Endometrial microvascular endothelial cells (primary cell): ENCODE data around the gene TRPV2. TPM values are rescaled to one million over a fixed set of nuclear protein-coding genes. Genes with fewer than 3 reads are reported as not detected.
"Not testable (repeated sequence)": the region's sequence is repeated elsewhere in the genome, so short reads cannot be mapped to it uniquely, and the experiment has no call there.

Source experiments
- in situ Hi-C: cut with HindIII; loops from 2 replicates; pipeline ENCODE4 v1.10.0; 2017; ENCODE audit warnings: low sequenced_read_pairs, low pct_unique_long_range_greater_than_20kb; ENCODE audit errors: inconsistent ontology term
- total RNA-seq: library from RNA; depleted of rRNA; stranded (reverse); fragments of >200 nt; gene quantifications from one replicate; pipeline ENCODE4 v1.2.3, GENCODE V29; 2015; ENCODE audit errors: inconsistent ontology term

Gene TRPV2
- total RNA-seq, 1 donor from 2014 or later = 182 TPM

DNA sequence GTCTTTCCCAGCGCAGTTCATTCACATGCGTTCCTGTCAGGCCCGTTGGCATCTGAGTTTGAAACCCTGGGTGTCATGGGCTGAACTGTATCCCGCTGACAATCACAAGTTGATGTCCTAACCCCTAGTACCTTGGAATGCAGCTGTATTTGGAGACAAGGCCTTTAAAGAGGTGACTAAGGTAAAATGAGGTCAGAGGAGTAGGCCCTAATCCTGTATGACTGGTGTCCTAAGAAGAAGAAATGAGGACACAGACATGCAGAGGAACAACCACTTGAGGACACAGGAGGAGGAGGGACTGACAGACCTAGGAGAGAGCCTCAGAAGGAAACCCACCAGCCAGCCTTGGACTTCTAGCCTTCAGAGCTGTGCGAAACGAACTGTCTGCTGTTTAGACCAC, 33.1 kb downstream of the TRPV2 start:
- in situ Hi-C loops = no loop called here

- in situ Hi-C loops = no loop called here
These were observed 33.8 kb downstream of the TRPV2 start for GRCh38 chr17:16449121-16449570.

GRCh38 chr17:16450028-16450427, 34.7 kb downstream of the TRPV2 start:
- in situ Hi-C loops = no loop called here

DNA sequence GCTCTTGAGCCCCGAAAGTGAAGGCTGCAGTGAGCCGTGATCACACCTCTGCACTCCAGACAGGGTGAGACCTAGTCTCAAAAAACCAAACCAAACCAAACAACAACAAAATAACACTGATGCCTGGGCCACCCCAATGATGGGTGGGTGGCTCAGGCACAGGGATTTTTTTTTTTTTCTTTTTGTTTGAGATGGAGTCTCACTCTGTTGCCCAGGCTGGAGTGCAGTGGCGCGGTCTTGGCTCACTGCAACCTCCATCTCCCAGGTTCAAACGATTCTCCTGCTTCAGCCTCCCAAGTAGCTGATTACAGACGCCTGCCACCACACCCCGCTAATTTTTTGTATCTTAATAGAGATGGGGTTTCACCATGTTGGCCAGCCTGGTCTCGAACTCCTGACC, 36.9 kb downstream of the TRPV2 start:
- in situ Hi-C loops = not testable (repeated sequence)

- in situ Hi-C loops = no loop called here
These were observed 38.1 kb downstream of the TRPV2 start for GRCh38 chr17:16453493-16453851.

DNA sequence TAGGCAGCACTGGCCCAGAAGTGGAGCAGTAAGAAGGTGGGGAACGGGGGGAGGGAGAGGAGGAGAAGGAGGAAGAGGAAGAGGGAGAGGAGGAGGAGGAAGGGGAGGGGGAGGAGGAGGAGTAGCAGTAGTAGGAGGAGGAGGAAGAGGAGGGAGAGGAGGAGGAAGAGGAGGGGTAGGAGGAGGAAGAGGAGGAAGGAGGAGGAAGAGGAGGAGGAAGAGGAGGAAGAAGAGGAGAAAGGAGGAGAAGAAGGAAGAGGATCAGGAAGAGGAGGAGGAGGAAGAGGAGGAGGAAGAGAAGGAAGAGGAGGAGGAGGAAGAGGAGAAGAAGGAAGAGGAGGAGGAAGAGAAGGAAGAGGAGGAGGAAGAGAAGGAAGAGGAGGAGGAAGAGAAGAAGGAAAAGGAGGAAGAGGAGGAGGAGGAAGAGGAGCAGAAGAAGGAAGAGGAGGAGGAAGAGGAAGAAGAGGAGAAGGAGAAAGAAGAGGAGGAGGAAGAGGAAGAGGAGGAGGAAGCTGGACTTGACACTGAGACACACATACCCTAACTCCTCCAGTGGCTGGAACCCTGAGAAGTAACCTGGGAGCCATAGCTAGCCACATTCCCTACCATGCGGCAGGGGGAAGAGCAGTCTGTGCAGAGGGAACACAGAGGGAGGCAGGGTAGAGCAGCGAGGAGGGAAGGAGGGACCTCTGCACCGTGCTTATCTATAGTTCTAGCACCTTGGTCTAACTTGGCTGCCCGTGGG, 40.8 kb downstream of the TRPV2 start:
- in situ Hi-C loops = no loop called here

GRCh38 chr17:16456742-16457316, 41.5 kb downstream of the TRPV2 start:
- in situ Hi-C loops = no loop called here

GRCh38 chr17:16459271-16459670, 43.9 kb downstream of the TRPV2 start:
- in situ Hi-C loops = no loop called here

- in situ Hi-C loops = no loop called here
These were observed 44.6 kb downstream of the TRPV2 start for GRCh38 chr17:16459855-16460550.

GRCh38 chr17:16460796-16461605, 45.6 kb downstream of the TRPV2 start:
- in situ Hi-C loops = no loop called here

DNA sequence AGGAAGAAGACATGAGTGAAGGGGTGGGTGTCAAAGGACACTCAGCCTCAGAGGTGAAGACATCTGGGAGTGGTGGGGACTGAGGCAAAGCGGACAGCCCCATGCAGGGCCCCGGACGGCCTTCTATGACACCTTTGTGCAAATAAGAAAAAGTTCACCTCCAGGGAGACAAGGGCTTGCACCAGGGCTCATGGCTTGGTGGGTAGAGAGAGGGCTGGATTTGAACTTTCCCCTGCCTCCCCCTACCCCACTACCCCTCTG, 46.2 kb downstream of the TRPV2 start:
- in situ Hi-C loops = no loop called here

- in situ Hi-C loops = no loop called here
These were observed 46.9 kb downstream of the TRPV2 start for GRCh38 chr17:16462070-16462864.

DNA sequence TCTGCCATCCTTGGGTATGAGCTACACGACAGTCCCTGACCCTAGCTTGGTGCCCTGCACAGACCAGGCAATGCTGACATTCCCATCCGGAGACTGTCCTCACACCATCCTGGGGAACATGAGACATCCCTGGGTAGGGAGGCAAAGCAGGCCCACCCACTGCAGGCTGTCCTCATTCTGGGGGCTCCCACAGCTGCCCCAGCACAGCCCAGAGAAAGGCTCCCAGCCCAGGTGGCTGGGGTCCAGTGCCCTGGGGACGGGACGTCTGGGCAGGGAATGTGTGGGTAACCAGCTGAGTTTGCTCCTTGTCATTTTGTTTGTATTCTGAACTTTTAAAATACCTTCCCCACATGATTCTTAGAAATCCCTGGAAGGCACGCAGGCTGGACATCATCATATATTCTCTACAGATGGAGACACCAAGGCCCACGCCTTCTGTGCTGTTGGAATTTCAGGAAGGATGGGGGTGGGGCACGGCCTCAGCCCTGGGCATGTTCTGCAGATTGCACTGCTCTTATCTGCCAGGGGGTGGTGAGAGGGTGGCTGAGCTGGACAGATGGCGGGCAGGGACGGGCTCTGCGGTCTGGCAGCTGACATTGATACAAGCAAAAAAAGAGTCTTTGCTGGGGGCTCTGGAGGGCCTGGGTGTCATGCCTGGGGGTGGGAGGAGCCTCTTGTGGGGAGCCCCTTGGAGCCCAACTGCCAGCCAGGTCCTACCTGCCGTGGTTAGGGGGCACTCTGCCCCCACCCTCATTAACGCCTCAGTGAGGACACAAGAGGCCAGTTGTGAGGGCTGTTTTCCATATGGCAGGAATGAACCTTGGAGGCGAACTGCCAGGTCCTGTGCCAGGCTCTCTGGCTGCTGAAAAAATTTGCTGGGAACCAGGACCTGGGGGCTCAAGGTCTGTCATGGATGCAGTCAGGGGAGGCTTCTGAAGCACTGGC, 48.3 kb downstream of the TRPV2 start:
- in situ Hi-C loops = no loop called here

DNA sequence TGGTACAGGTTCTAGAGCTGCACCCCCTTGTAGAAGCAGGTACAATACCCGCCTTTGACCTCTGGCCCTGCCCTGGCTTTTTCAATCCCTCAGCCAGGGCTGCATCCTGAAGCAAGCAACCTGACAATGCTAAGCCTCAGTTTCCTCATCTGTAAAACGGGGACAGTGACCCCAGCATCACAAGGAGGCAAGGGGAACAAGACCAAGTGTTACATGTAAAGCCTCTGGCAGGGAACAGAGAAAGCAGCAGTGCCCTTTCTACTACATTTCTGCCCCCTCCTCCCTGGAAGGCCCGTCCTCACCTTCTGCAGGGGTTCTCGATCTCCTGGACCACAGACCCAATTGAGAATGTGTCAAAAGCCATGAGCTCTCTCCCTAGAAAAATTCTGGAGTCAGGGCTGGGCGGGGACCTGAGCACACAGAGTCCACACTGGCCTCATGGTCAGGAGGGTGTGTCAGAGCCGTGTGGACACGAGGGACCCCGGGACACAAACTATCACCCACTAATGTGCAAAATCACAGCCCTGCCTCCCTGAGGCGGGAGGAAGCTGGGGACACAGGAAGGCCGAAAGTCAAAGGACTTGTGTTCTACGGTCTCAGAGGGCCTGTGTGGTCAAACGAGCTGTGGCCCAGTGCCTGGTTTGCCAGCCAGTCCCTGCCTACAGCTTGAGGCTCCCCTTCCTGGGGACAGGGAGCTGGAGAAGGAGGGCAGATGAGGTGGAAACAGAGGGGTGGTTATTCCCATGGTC, 49.1 kb downstream of the TRPV2 start:
- in situ Hi-C loops = no loop called here

DNA sequence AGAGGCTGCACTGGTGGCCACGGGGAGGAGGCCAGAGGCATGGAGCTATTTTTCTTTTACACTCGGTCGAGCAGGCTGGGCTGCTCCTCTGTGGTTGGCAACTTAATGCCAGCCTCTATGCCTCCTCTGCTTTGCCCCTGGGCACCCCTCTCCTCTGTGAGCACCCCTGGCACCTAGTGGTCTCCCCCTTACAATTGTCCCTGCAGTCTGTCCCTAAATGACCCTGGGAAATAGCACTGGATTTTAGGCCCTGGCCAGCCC, 49.6 kb downstream of the TRPV2 start:
- in situ Hi-C loops = no loop called here

DNA sequence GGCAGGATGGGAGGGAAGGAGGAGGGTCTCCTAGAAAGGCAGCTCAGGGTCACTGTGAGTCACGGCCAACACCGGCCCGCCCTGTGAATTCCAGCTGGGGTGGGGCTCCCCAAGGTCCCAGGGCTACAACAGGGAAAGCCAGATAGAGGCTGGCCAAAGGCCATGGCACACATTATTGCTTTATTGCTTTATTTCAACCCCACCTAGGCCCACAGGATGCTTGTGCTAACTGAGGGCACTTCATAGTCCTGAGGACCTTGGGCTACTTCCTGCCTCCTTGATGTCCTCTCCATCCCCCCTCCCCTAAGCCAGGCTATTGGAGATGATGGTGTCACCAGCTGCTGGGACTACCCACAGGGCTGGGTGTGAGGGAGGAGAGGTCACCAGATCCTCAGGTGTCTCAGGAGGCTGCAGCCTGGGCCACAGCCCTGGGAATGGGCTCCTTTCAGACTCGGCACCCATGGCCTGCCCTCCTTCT, 50.5 kb downstream of the TRPV2 start:
- in situ Hi-C loops = no loop called here

GRCh38 chr17:16466407-16466806, 51.0 kb downstream of the TRPV2 start:
- in situ Hi-C loops = no loop called here
